SU-DHL-6 (cell line): ENCODE data around the gene DIAPH1.

Experiments
- H2AFZ ChIP-seq: fragments of 200-600 bp; sonication (generic); 2 replicates; pipeline ENCODE4 v1.6.1; 2014; ENCODE audit warnings: low read depth, mild to moderate bottlenecking, moderate library complexity, mixed read lengths, antibody characterized with exemption, low read length; ENCODE audit not compliant: severe bottlenecking
- H3F3A ChIP-seq: fragments of 200-600 bp; shearing (Covaris generic); 2 replicates; pipeline ENCODE4 v1.6.0; 2016; ENCODE audit warnings: antibody characterized with exemption, mild to moderate bottlenecking; ENCODE audit not compliant: insufficient read depth
- H3K27ac ChIP-seq: fragments of 200-600 bp; sonication (generic); 2 replicates; pipeline ENCODE4 v1.5.1; 2016; ENCODE audit warnings: low read depth, mild to moderate bottlenecking, low read length, moderate library complexity, mixed read lengths
- H3K27me3 ChIP-seq: fragments of 200-600 bp; sonication (generic), shearing (Covaris generic); 2 replicates; pipeline ENCODE4 v1.6.0; 2014; ENCODE audit warnings: mild to moderate bottlenecking, low read length
- H3K36me3 ChIP-seq: fragments of 200-600 bp; sonication (generic); 2 replicates; pipeline ENCODE4 v1.6.1; 2014; ENCODE audit warnings: mild to moderate bottlenecking, low read length, mixed read lengths
- H3K4me2 ChIP-seq: fragments of 300-600, 200-600 bp; shearing (Covaris generic), sonication (generic); 2 replicates; pipeline ENCODE4 v1.6.0; 2014; ENCODE audit warnings: low read length, low read depth, mild to moderate bottlenecking; ENCODE audit not compliant: poor library complexity, severe bottlenecking
- H3K4me3 ChIP-seq: fragments of 200-600 bp; sonication (generic); 2 replicates; pipeline ENCODE4 v1.5.1; 2014; ENCODE audit warnings: antibody characterized with exemption, low read length, mild to moderate bottlenecking, mixed read lengths; ENCODE audit not compliant: insufficient read depth, poor library complexity, severe bottlenecking
- H3K79me2 ChIP-seq: fragments of 200-600 bp; sonication (generic); 2 replicates; pipeline ENCODE4 v1.6.1; 2014; ENCODE audit warnings: mild to moderate bottlenecking, low read length, moderate library complexity; ENCODE audit not compliant: insufficient read depth
- H3K9ac ChIP-seq: fragments of 200-600 bp; sonication (generic); 2 replicates; pipeline ENCODE4 v1.7.0; 2014; ENCODE audit warnings: mild to moderate bottlenecking, low read length
- H3K9me2 ChIP-seq: fragments of 200-600 bp; sonication (generic); replicated peaks from 2 replicates; pipeline ENCODE4 v1.6.1; 2014; ENCODE audit warnings: low read length; ENCODE audit not compliant: insufficient read depth
- H3K9me3 ChIP-seq: fragments of 200-600 bp; sonication (generic); 2 replicates; pipeline ENCODE4 v1.6.1; 2014; ENCODE audit warnings: low read length, mixed read lengths; ENCODE audit not compliant: insufficient read depth
- H4K20me1 ChIP-seq: fragments of 200-600 bp; sonication (generic); 2 replicates; pipeline ENCODE4 v1.6.1; 2014; ENCODE audit warnings: low read depth, mild to moderate bottlenecking, antibody characterized with exemption, low read length, moderate library complexity, mixed read lengths
- EZH2phosphoT487 ChIP-seq: fragments of 200-600 bp; sonication (generic), shearing (Covaris generic); conservative IDR thresholded peaks from 2 replicates; pipeline ENCODE4 v1.6.1; 2018; ENCODE audit warnings: mild to moderate bottlenecking, antibody characterized with exemption, low read length, moderate library complexity, mixed read lengths
- TF ChIP-seq, protein P1 (sequence below): fragments of 200-600 bp; sonication (generic); IDR thresholded peaks from one replicate; pipeline ENCODE4 v1.5.1; 2017; ENCODE audit warnings: antibody characterized with exemption, mild to moderate bottlenecking, low read length, moderate library complexity; ENCODE audit not compliant: insufficient read depth, poor library complexity, severe bottlenecking

DIAPH1 gene

DNA sequence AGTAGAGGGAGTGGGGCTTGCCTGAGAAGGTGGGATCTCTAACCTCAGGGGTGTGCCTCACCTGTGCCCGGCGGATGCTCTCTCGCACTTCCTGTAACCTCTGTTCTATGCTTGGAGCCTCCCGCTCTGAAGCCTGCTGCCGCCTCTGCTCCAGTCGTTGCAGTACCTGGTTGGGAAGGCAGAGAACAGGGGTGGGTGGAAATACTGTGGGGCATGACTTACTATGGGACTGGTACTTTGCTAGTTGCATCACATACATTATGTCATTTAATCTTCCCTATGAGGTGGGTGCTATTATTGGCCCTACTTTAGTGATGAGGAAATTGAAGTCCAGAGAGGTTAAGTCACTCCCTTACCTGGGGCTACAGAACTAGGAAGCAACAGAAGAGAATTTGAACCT is 27.2 kb upstream of the DIAPH1 start:
- no peaks in the 10 kb centered on the region for H3K79me2 ChIP-seq

DNA sequence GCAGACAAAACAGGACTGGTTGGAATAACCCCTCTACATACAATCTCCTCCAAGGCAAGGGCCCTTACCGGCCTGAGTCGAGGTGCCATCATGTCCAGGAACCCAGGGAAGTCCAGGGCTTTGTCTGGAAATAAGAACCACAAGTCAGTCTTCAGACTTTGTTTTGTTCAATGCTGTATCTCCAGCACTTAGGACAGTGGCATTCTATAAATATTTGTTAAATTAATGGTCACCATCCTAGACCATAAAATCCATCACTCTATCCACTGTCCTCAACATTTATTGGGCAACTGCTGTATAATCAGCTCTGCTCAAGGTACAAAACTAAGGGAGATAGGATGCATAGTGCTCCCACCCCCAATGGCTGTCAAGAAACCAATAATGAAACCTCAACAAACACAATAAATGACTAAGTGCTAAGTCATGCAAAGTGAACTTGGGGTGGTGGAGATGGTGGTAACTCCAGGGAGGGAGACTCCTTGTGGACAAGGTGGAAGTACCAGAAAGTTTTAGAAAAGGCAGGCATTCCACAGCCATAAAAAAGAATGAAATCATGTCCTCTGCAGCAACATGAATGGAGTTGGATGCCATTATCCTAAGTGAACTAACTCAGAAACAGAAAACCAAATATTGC is 23.0 kb upstream of the DIAPH1 start:
- Histone ChIP-seq H3K36me3 (no peaks in the 10 kb centered on the region), H3F3A (peaks cover 12% of the 10 kb centered on the region), H3K9me3 (no peaks in the 10 kb centered on the region), H3K9ac (no peak overlapping the region), H3K27ac (no peak overlapping the region), H3K4me2 (no peak overlapping the region), H3K4me3 (no peak overlapping the region), H3K27me3 (no peaks in the 10 kb centered on the region), H3K79me2 (peaks cover 10% of the 10 kb centered on the region; the same call in 1 of the 2 replicates), H4K20me1 (no peaks in the 10 kb centered on the region), H2AFZ (no peak overlapping the region), H3K9me2 (no peaks in the 10 kb centered on the region)
- TF ChIP-seq, protein P1, sequence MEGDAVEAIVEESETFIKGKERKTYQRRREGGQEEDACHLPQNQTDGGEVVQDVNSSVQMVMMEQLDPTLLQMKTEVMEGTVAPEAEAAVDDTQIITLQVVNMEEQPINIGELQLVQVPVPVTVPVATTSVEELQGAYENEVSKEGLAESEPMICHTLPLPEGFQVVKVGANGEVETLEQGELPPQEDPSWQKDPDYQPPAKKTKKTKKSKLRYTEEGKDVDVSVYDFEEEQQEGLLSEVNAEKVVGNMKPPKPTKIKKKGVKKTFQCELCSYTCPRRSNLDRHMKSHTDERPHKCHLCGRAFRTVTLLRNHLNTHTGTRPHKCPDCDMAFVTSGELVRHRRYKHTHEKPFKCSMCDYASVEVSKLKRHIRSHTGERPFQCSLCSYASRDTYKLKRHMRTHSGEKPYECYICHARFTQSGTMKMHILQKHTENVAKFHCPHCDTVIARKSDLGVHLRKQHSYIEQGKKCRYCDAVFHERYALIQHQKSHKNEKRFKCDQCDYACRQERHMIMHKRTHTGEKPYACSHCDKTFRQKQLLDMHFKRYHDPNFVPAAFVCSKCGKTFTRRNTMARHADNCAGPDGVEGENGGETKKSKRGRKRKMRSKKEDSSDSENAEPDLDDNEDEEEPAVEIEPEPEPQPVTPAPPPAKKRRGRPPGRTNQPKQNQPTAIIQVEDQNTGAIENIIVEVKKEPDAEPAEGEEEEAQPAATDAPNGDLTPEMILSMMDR = no peak
- no peak for TF ChIP-seq EZH2phosphoT487

More for the DNA sequence above, 27.2 kb upstream of the DIAPH1 start:
- H3K36me3 ChIP-seq = no peaks in the 10 kb centered on the region
- no peak overlapping the region for H3K4me3 ChIP-seq
- no peak overlapping the region for H3K27ac ChIP-seq
- H3K4me2 ChIP-seq = no peak overlapping the region
- H3K27me3 ChIP-seq = no peaks in the 10 kb centered on the region
- no peak overlapping the region for H2AFZ ChIP-seq
- no peak for TF ChIP-seq EZH2phosphoT487
- TF ChIP-seq, protein P1 = no peak
- H3F3A ChIP-seq = peaks cover 4% of the 10 kb centered on the region; the same call in 1 of the 2 replicates
- no peaks in the 10 kb centered on the region for H4K20me1 ChIP-seq
- no peaks in the 10 kb centered on the region for H3K9me2 ChIP-seq
- no peaks in the 10 kb centered on the region for H3K9me3 ChIP-seq
- no peak overlapping the region for H3K9ac ChIP-seq

DNA sequence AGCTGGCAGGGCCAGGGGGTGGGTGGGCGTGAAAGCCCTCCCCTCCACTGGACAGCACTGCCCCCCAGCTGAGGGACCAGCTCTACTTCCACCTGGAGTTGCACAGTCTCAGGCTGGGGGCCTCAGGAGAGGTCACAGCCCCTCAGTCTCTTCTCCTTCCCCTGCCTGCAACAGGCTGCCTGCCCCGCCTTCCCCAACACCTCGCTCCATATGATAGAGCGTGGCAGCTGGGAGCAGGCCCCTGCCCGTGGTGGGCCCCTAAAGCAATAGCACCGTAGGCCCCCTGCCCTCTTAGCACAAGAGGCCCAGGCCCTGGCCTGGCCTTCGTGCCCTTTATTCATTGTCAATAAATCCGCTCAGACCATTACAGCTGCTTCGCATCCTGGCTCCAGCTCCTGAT is 21.9 kb upstream of the DIAPH1 start:
- Histone ChIP-seq H3K79me2 (peaks cover 19% of the 10 kb centered on the region), H3K27me3 (no peaks in the 10 kb centered on the region), H3K9ac (no peak overlapping the region), H3K27ac (no peak overlapping the region), H2AFZ (no peak overlapping the region), H3K4me2 (no peak overlapping the region), H3K9me2 (no peaks in the 10 kb centered on the region), H3F3A (peaks cover 12% of the 10 kb centered on the region), H3K36me3 (no peaks in the 10 kb centered on the region), H3K9me3 (no peaks in the 10 kb centered on the region), H4K20me1 (peaks cover 4% of the 10 kb centered on the region; the same call in 1 of the 2 replicates), H3K4me3 (no peak overlapping the region)
- TF ChIP-seq, protein P1 = no peak
- TF ChIP-seq EZH2phosphoT487 = no peak
